GM12875 (cell line): ENCODE data around the gene PDE9A.

ENCODE experiments used
- H3K4me3 ChIP-seq: one replicate; pipeline ENCODE4 v1.5.1; 2011; ENCODE audit warnings: low read depth, low read length, control low read depth
- TF ChIP-seq, protein P1 (sequence below): IDR thresholded peaks from 2 replicates; pipeline ENCODE4 v1.5.1; 2011; ENCODE audit warnings: low read depth, mild to moderate bottlenecking, control low read depth, inconsistent platforms, low read length, moderate library complexity, borderline replicate concordance; ENCODE audit not compliant: insufficient read depth

PDE9A gene

DNA sequence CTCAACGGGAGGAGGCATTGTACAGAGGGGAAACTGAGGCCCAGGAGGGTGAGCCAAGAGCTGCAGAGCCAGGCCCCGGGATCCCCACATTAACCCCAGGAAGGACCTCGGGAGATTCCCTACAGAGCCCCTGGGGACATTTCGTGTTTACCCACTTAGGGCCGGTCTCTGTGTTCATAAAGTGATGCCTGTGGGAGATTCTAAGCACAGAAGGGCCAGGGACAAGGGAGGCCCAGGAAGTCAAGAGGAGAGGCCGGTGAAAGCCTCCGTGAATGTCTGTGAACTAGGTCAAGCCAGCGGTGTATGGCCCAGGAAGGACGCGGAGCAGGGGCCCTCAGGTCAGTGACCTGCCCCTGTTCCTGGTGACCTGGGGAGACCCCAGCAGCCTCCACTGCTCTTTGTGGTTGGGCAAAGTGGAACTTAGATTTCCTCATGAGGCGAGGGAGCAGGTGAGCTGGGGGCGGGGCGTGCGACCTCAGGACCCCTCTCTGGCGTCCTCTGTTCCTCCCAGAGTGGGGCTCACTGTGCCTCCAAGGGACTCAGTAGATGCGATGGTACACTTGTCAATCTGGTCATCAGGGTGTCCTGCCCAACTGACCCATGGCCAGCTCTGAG lies 34.9 kb downstream of the PDE9A start:
- no peak overlapping the region for H3K4me3 ChIP-seq
- TF ChIP-seq, protein P1, sequence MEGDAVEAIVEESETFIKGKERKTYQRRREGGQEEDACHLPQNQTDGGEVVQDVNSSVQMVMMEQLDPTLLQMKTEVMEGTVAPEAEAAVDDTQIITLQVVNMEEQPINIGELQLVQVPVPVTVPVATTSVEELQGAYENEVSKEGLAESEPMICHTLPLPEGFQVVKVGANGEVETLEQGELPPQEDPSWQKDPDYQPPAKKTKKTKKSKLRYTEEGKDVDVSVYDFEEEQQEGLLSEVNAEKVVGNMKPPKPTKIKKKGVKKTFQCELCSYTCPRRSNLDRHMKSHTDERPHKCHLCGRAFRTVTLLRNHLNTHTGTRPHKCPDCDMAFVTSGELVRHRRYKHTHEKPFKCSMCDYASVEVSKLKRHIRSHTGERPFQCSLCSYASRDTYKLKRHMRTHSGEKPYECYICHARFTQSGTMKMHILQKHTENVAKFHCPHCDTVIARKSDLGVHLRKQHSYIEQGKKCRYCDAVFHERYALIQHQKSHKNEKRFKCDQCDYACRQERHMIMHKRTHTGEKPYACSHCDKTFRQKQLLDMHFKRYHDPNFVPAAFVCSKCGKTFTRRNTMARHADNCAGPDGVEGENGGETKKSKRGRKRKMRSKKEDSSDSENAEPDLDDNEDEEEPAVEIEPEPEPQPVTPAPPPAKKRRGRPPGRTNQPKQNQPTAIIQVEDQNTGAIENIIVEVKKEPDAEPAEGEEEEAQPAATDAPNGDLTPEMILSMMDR: no peak

DNA sequence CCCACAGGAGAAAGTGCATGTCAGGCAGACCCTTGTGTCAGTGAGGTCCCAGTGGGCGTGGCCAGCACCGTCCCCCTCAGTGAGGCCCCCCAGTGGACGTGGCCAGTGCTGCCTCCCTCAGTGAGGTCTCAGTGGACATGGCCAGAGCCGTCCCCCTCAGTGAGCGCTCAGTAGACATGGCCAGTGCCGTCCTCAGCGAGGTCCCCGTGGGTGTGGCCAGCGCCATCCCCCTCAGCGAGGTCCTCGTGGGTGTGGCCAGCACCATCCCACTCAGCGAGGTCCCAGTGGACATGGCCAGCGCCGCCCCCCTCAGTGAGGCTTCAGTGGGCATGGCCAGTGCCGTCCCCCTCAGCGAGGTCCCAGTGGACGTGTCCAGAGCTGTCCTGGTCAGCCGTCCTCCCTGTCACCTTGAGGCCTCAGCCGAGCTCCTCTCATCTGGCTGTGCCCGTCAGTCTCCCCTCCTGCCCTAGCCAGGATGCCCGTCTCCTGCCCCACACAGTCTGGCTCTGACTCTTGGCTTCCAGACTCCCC lies 35.5 kb downstream of the PDE9A start:
- TF ChIP-seq, protein P1: 0 out of 2 replicates have a peak, but pooled peaks have one; percentile 11
- H3K4me3 ChIP-seq: no peak overlapping the region

DNA sequence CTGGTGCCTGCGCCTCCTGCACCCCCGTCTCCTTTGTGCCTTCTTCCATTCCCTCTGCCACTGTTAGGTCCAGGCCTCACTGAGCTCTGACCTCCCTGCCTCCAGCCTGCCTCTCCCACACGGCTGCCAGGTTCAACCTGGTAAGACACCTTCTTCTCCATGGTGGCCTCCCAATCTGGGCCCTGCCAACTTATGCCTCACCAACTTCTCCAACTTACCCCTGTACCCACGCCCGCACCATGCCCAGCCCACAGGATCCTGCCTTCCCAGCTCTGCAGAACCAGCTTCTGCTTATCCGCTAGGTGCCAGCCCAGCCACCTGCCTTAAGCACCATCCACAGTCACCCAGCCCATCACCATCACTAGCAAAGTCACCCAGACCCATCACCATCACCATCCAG lies 37.2 kb downstream of the PDE9A start:
- TF ChIP-seq, protein P1: no peak
- no peak overlapping the region for H3K4me3 ChIP-seq

DNA sequence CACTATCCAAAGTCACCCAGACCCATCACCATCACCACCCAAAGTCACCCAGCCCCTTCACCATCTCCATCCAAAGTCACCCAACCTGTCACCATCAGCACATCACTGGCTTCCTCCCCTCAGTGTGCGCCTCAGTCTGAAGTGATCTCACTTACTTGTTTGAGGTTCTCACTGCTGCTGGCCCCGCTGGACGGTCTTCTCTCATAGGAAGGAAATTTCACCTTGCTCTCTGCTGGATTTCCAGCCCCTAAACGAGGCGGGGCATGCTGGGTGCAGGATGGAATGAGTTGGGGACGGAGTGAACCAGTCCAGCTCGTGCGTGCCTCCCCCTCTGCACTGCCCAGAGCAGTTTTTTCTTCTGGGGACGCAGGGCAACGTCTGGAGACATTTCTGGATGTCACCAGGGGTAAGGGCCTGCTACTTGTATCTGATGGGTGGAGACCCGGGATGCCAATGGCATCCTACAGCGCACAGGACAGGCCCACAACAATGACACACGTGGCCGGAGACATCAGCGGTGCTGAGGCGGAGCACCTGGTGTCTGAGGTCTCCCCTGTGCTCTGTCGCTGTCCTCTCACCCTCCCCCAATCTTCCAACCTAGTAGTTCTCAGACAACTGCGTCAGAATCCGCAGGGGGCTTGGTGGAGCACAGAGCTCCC lies 38.6 kb downstream of the PDE9A start:
- TF ChIP-seq, protein P1: no peak
- H3K4me3 ChIP-seq: no peak overlapping the region

DNA sequence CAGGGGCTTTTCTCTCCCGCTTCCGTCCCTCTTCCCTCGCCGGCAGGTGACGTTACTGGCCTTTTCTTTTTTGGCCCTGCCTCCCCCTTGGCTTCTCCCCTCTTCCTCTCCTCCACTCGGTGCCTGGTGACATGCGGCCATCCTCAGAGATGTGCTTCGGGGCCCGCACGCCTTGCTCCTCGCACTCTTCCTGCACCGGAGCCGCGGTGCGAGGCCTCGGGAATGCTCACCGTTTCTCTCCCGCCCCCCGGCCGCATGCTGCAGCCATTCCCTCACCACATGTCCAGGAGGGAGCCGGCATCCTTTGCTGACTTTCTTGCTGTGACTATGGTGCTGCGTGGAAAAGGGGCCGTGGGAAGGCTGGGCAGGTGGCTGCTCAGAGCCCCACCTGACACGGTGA lies 39.3 kb downstream of the PDE9A start:
- TF ChIP-seq, protein P1: no peak
- H3K4me3 ChIP-seq: no peak overlapping the region

DNA sequence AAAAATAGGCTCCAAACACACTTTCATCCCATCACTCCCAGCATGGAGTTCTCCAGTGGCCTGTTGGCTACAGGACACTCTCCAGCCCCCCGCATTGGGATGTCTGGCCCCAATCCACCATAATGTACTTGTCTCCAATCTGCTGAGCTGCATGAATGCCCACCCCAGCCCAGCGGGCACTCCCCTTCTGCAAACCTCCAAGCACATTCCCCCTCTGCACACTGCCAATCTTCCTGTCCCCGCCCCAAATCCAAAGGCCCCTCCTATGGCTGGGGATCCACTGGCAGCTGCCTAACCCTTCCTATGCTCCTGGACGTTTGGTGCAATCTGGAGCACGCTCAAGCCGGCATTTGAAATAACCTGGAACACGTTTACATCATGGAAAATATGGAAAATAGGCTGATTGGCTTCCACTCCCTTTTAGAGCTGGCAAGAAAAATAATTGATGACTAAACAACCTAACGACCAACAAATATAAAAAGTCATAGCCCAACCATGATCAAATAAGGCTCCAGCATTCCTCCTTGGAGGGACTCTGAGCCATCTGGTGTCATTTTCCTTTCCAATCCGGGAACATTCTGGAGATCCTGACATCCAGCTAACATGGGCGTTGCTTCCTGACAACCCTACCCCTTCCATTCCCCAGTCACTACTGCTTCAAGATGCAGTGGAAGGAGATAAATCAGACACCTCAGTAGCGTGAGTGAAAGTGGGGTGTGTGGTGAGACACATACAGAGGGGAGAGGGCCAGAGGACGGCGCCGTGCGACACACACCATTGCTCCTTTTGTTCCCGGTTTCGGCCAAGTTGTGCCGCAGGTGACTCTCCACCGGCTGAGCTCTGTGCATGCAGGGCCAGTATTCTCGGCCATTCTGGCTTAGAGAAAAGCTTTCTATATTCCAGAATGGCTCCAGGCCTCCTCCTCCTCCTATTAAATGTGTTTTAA lies 41.6 kb downstream of the PDE9A start:
- H3K4me3 ChIP-seq: no peak overlapping the region

More for the DNA sequence above, 41.6 kb downstream of the PDE9A start:
- TF ChIP-seq, protein P1: no peak
